Hepatic stellate cell (primary cell): Measurements from ENCODE around the gene OGA.

Experiments used
- DNase-seq: peaks from one replicate; pipeline ENCODE4 v3.0.0; 2011; ENCODE audit warnings: low spot score

The OGA gene

DNA sequence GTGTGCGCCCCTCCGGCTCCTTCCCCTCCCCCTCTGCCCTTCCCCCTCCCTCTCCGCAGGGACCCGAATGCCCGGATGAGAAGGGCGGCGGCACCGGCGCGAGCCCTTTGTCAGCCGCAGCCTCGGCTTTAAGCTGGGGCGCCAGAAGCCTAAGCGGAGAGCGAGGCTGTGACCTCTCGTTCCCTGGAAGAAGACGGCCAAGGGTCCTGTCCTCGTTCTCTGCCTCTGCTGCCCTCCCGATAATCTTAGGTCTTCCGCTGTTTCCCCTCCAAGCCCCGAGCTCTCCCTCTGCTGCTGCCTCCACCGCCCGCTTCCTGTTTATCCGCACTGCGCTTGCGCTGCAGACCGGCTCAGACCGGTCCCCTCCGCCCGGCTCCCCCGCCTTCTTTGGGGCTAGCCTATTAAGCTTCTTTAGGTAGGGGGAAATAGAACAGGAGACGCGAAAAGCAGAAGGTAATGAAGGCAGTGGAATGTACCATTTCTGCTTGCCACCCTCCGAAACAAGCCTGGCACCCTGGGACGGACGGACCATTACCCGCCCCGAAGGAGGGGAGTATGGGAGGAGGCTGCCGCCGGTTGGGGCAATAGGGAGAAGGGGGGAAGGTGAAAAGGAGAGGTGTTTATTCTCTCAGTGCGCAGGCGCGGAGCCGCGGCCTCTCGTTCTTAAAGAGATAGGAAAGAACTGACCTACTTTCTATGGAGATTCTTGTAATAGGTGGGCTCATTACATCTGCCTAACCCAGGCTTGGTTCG lies at the start of gene OGA:
OGA (minus strand) TSS at position 326 of the 753 bp plus-strand sequence. CDS start 422 bp downstream, outside the sequence.
- peak; percentile 97 for DNase-seq

DNA sequence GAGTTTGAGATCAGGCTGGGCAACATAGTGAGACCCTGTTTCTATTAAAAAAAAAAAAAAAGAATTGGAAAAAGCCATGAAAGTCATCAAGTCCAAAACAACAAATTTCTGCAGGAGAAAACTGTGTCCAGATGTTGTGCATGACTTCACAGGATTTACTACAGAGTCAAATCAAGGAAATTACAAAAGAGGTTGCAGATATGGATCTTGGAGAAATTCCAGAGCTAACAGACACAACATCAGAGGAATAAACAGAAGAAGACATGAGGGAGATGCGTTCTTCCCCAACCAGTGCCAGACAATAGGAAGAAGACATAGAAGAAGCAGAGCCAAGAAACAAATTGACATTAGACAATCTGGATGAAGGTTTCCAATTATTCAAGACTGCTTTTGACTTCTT lies 49.7 kb upstream of the OGA start:
- DNase-seq, result no peak

DNA sequence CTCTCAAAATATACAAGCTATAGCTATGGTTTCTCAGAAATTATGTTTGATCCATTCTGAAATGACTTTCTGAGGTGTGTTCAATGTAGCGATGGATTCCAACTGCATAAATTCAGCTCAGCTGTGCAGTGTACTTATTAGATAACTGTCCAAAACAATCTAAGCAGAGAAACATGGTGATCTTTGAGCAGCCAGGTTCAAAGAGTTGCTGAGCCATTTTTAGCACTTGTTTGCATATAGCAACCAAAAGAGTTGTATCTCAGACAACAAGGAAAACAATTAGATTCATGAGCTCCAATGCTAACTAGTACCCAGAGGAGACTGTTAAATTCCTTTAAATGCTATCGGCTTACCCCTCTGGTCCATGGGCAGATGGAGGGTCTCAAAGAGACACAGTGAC lies 41.3 kb upstream of the OGA start:
- DNase-seq, result no peak

DNA sequence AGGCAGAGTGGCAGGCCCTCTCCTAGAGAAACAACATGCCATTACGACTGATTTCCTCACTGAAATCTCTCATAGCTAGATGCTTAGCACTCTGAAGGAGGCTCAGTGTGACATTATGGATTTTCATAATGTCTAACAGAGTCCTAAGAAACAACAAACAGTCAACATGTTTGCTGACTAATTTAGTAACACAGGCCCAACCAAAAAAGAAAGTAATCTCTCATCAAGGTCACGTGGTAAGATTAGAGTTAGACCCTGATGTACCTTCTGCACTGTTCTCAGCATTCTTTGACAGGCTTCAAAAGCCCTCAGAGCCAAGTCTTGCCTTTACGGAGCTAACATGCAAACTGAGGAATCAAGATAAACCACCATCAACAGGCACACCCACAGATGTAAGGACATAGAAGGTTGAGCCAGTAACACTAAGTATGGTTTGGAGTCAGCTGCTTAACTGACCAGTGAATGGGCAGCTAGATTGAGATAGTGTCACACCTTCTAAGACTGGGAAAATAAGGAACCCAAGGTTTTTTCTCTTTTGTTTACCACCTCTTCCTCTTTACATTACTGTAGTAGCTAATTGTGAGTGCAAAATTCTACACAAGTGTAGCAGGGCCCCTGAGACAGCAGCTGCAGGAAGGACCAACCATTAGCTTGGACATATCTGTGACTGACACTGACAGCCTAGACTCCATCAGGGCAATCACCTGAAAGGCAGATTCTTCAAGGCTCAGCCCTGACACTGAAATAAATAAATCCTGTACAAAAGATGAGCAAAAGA lies 40.7 kb upstream of the OGA start:
- no peak for DNase-seq

DNA sequence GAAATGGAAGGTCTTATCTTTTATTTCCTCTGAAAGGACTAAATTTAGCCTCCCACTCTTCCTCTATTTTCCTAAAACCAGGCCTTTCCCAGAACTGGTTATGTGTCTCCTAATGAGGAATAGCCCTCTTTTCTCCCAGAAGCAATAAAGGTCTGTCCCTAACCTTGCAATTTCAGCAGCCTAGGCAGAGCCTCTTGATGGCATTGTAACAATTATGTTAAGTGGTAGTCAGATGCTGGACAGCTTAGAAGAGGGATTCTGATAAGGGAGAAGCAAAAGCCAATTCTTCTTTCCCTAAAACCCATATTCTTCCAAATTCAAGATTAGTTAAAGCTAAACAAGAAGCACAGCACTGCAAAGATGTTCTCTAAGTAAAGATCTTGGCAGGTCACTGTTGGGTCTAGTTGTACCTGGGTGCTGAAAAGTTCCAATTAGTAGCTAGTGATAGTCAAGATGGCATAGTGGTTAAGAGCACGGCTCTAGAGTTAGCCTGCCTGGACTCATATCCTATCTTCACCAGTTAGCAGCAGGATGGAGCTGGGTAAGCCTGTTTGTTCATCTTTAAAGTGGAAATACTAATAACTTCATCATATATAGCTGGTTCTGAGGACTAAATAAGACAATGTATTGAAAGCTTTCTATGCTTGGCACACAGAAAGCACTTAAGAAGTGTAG lies 39.7 kb upstream of the OGA start:
- DNase-seq, result no peak

DNA sequence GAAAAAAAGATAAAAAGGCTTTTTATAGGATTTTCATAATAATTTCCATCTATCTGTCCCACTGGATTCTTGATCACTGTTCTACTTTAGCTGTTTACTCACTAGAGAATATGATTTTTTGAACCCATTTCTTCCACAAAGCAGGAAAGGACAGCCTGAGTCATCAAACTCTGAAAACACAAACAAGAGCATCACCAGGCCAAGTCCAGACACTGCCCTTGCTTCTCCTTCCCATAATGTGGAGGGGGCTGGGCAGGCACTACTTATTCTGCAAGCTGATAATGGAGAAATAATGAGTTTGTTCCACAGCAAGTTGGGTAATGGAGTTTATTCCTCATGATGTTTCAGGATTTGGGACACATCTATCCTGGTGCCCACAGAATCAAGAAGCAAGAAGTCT lies 38.4 kb upstream of the OGA start:
- no peak for DNase-seq

DNA sequence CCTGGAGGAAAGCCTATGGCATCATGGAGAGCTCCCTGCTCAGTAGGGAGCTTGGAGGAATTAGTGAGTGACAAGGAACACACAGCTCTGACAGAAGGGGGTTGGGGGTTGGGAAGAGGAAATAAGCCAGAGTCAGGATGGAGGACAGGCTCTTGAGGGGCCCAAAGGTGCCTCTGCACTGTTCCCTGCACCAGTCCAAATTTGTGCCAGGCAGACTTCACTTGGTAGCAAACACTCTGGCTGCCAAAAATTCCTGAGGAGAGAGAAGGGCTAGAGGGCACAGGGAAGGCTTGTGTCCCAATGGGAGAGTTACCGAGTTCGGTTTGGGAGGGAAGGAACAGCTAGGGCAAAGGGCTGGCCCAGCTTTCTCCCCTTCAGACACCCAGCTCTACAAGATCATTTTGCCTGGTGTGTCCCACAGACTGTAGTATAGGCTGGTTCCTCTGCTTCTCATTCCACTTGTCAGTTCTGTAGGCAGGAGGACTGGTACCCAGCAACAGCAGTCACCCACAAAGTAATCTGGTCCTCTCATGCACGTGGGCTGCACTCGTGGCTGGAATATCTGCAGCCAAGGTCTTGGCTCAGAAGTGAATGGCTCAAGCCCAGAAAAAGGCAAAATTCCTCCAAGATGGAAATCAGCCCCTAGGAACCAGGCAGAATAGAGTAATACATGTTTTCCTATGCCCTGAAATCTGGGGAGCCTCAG lies 33.3 kb upstream of the OGA start:
- DNase-seq, result no peak

DNA sequence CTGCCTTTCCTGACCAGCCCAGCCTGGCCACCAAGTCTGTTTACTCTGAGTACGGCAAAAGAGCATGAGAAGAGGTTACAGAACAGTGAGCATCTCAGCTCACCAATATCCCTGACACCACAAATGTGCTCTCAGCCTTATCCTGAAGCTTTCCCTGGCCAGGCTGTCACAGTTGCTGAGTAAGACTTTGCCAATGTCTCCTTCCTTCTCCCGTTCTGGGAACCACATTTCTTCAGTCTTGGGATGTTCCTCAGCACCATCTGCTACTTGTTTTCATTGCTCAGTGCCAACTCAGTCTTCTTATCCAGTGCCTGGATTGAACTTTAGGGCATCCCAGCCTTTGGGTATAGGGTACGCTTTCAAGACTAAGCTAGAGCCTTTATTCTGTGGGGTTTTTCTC lies 32.5 kb upstream of the OGA start:
- no peak for DNase-seq

DNA sequence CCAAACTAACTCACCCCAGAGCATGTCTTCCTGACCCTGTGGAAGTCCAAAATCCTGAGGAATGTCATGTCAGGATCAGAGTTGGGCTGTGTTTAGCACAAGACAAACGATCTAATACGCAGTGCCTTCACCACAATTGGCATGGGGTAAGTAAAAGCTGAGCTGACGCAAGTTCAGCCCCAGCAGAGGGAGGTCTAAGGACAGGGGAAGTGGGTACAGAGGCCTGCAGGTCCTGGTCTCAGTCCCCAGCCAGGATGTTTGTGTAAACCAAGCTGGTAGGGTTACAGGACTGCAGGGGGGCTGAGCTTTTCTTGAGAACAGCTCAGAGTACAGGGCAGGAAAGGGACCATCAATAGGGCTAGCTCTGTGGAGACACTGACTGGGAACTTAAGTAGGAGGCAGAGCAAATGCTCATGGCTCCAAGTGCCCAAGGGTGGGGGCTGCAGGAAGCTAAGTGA lies 30.7 kb upstream of the OGA start:
- DNase-seq, result no peak

DNA sequence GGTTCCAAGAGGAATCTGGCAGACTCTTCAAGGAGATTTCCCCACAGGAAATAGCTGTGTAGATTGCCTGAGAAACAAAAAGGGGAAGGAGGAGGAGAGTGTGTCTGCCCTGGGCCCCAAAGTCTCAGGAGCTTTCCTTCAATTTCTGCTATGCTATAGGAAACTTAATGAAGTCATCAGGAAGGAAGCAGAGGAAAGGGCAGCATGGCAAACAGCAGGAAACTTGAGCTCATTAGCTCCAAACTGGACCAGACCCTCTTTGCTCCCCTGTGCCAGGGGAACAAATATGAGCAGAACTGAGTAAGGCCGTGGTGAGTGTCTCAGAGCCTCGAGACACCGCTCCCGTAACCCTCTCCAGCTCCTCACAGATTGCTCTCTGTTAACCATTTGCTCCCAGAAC lies 30.2 kb upstream of the OGA start:
- DNase-seq, result no peak

DNA sequence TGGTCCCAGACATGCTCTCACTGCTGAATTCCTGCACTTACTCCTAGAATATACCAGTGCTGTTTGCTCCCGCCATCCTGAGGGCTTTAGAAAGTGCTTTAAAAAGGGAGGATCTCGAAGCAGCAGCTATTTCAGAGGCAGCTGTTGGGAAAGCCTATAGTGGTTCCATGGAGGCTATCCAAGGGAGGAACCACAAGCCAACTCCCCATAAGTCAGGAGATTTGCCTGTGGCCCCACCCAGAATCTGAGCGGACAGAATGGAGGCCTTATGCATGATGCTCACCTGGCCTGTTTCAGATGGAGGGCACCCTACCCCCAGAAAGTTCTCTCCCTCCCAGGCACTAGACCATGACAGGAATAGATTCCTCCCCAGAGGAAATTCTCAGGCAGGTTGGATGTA lies 27.6 kb upstream of the OGA start:
- no peak for DNase-seq

DNA sequence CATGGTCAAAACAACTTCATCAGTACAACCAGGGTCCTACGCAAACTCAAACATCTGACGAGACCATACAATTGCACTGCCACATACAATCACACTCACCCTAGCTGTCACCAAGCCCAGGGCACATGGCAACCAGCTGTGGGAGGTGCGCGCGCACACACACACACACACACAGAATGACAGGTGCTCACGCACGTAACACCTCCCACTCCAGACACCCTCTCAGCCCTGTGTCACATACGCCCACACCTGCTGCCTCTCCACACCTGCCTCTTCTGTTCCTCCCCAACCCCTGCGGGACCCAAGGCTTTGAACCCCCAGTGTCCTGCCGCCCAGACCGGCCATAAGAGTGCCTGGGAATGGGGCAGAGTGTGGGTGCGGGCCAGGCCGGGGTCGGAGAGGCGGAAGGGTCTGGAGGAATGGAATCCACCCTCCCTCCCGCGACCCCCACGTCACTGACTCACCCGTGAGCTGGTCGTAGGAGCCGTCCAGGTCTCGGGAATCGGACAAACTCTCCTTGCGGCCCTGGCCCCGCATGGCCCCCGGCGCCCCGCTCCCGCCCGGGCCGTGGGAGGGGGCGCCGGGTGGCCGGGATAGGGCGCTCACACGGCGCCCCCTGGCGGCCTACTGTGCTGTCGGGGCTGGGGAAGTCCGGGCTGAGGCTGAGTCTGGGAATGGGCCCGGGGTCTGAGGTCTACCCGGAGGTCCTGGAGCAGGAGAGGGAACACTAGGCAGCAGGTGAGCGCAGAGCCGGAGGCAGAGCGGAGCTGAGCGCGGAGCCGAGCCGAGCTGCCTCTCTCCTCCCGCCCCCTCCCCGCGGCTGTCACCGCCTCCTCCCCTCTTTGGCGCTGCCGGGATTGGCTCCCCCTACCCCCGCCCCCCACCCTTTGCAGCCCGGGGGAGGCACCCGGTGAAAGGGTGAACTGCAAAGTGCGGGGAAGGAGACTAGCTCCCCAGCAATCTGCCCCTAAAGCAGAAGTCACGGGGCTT lies 25.1 kb upstream of the OGA start, which contains the start of gene KCNIP2:
KCNIP2 (minus strand) TSS at position 769 of the 990 bp plus-strand sequence; CDS start at position 537, 232 bp downstream.
- no peak for DNase-seq

DNA sequence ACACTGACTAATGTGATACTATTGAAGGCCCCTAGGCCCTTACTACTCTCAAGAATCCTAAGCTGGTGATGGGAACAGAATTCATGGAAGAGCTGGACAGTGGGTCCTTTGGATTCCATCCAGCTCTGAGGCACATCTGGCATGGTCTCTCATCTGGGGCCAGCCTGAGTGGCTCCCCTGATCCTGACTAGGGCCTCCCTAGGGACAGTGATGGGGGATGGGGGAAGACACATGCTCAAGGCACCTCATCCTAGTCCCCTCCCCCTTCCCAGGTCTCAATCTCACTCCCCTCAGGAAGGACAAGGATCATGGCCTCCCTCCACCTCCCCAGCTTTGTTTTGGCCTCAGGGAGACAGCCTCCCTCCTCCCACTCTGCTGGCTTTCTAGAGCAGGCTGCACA lies 23.6 kb upstream of the OGA start:
- DNase-seq, result no peak

DNA sequence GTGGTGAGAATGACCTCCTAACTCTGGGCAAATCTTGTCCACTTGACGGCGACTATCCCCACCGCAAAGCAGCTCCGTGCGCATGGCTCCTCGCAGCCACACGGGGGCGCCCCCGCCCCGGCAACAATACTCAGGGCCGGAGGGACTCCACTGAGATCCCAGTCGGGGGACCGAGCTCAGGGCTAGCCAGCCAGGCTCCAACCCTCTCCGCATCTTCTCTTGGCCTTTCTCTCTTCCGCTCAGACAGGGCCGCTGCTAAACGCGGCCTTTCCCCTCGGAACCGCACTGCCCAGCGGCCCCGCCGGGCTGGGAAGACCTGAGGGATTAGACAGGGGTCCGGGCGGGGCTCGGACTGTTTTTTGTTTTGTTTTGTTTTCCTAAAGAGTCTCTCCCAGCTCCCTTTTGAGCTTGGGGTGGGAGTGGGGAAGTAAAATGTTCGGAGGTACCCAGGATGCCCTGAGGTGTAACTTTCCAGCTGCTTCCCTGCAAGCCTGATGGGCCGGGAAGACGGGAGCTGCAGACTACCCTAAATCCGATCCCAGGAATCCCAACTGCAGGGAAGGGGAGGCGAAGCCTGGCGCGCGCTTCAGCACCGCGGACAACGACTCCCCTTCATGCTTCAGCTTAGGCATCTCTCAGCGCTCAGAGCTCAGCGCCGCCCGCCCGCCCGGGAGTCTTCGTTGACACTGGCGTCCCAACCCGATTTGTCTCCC lies 22.7 kb upstream of the OGA start:
- peak; percentile 90 for DNase-seq

DNA sequence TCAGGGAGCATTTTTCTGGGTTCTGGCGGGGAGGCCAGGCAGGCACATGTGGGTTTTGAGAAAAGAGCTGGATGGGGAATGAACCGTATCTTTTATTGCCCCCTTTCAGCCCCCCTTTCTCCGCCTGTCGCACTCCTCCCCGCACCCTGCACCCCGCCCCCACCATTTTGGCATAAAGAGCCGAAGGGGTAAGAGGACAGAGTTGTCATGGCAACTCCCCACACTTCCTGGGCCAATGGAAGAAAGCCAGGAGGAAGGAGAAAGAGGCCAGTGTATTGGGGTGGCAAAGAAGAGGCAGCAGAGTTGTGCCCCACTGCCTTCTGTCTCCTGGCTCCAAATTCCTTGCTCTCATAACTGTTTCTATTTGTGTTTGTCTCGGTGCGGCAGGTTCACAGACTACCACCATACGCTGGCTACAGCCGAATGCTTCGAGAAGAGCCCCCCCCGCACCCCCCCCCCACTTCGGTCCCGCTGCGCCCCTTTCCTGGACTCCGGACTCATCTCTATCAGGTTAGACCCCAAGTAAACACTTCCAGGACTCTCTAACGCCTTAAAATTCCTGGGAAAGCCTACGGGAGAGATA lies 21.9 kb upstream of the OGA start:
- DNase-seq, result no peak

DNA sequence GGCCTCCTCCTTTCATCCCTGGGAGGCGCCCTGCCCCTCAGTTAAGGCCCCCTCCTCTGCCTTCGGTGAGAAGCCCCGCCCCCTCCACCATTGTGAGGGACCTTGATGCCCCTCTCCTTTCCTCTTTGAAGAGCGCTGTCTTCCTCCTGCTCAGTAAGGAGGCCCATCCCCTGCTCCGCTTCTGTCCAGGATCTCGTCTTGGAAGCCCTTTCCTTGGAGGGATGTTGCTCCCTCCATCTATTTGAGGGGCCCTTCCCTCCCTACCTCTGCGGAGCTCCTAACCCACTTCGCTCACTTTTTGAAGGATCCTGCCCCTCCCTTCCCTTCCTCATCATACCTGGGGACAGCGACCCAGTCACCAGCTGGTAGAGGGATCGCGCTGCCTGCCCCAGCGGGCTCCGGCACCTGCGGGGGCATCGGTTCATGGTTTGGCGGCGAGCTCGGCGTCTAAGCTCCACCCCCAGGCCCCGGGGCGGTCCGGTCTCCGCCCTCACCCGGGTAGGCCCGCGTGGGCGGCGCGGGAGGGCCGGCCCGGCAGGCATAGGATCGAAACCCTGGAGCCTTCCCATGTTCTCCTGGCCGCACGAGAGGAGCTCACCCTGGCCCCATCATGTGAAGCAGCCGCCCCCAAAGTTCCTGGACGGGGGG lies 21.3 kb upstream of the OGA start:
- peak; percentile 83 for DNase-seq

DNA sequence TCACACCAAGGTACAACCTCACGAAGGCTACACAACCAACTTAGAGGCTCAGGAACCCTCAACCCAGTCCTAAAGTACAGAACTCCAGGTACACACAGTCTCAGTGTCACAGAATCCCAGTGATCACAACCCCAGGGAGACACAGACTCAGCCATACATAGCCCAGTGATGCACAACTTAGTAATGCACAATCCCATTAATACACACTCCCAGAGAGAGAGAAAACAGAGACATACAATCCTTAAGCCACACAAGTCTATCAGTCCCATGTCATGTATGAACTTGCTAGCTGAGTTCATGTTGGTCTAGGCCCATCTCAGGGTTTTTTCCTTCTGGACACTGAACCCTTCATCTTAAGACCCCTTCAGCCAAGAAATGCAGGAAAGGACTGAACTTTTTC lies 20.8 kb upstream of the OGA start:
- no peak for DNase-seq

DNA sequence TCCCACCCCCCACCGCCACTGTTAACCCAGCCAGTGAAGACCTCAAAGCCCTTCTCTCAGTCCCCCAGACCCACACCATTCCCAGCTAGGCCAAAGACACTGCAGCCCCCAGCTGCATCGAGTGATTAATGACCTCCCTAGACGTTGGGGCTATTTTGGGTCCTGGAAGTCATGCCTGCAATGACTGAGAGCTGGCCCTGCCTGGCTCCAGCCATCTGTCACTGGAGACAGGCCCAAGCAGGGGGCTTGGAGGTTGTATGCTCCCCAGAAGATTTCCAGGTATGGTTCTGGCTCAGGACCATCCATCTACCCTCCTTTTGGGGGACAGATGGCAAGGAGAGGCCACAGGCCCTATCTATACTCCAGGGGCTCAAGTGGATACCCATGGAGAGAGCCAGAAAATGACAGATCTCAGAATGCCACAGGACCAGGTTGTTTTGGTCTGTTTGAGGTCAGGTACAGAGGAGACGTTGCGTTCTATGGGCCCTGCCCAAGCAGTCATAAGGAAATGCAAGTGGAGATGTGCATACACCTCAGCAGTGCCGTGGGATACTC lies 20.2 kb upstream of the OGA start:
- DNase-seq, result no peak

DNA sequence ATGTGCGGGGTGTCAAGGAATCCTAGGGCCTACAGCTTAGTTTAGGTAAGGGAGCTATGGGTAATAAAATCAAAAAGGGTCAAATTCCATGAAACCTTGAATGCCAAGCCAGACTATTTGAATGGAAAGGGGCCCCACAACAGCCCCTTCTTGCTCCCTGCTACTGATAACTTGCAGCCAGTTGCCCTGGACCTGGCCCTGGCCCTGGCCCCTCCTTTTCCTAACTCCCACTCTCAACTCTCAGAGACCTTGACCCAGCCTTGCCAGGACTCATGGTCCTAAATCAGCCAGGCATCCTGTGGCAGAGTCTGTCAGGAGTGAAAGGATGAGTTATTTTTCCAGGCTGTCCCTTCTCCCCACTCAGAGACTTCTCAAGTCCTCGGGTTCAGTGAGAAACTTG lies 19.5 kb upstream of the OGA start:
- DNase-seq, result no peak
